SU-DHL-6 (cell line): Measurements from ENCODE around the gene GPR152.
A peak's percentile ranks its signal among the peaks of the same experiment; 100 is the strongest.

Experiments
- H2AFZ ChIP-seq: fragments of 200-600 bp; sonication (generic); 2 replicates; pipeline ENCODE4 v1.6.1; 2014; ENCODE audit warnings: low read depth, mild to moderate bottlenecking, moderate library complexity, mixed read lengths, antibody characterized with exemption, low read length; ENCODE audit not compliant: severe bottlenecking
- H3F3A ChIP-seq: fragments of 200-600 bp; shearing (Covaris generic); 2 replicates; pipeline ENCODE4 v1.6.0; 2016; ENCODE audit warnings: antibody characterized with exemption, mild to moderate bottlenecking; ENCODE audit not compliant: insufficient read depth
- H3K27ac ChIP-seq: fragments of 200-600 bp; sonication (generic); 2 replicates; pipeline ENCODE4 v1.5.1; 2016; ENCODE audit warnings: low read depth, mild to moderate bottlenecking, low read length, moderate library complexity, mixed read lengths
- H3K27me3 ChIP-seq: fragments of 200-600 bp; sonication (generic), shearing (Covaris generic); 2 replicates; pipeline ENCODE4 v1.6.0; 2014; ENCODE audit warnings: mild to moderate bottlenecking, low read length
- H3K36me3 ChIP-seq: fragments of 200-600 bp; sonication (generic); 2 replicates; pipeline ENCODE4 v1.6.1; 2014; ENCODE audit warnings: mild to moderate bottlenecking, low read length, mixed read lengths
- H3K4me2 ChIP-seq: fragments of 300-600, 200-600 bp; shearing (Covaris generic), sonication (generic); 2 replicates; pipeline ENCODE4 v1.6.0; 2014; ENCODE audit warnings: low read length, low read depth, mild to moderate bottlenecking; ENCODE audit not compliant: poor library complexity, severe bottlenecking
- H3K4me3 ChIP-seq: fragments of 200-600 bp; sonication (generic); 2 replicates; pipeline ENCODE4 v1.5.1; 2014; ENCODE audit warnings: antibody characterized with exemption, low read length, mild to moderate bottlenecking, mixed read lengths; ENCODE audit not compliant: insufficient read depth, poor library complexity, severe bottlenecking
- H3K79me2 ChIP-seq: fragments of 200-600 bp; sonication (generic); 2 replicates; pipeline ENCODE4 v1.6.1; 2014; ENCODE audit warnings: mild to moderate bottlenecking, low read length, moderate library complexity; ENCODE audit not compliant: insufficient read depth
- H3K9ac ChIP-seq: fragments of 200-600 bp; sonication (generic); 2 replicates; pipeline ENCODE4 v1.7.0; 2014; ENCODE audit warnings: mild to moderate bottlenecking, low read length
- H3K9me2 ChIP-seq: fragments of 200-600 bp; sonication (generic); replicated peaks from 2 replicates; pipeline ENCODE4 v1.6.1; 2014; ENCODE audit warnings: low read length; ENCODE audit not compliant: insufficient read depth
- H3K9me3 ChIP-seq: fragments of 200-600 bp; sonication (generic); 2 replicates; pipeline ENCODE4 v1.6.1; 2014; ENCODE audit warnings: low read length, mixed read lengths; ENCODE audit not compliant: insufficient read depth
- H4K20me1 ChIP-seq: fragments of 200-600 bp; sonication (generic); 2 replicates; pipeline ENCODE4 v1.6.1; 2014; ENCODE audit warnings: low read depth, mild to moderate bottlenecking, antibody characterized with exemption, low read length, moderate library complexity, mixed read lengths
- CTCF ChIP-seq: fragments of 200-600 bp; sonication (generic); IDR thresholded peaks from one replicate; pipeline ENCODE4 v1.5.1; 2017; ENCODE audit warnings: antibody characterized with exemption, mild to moderate bottlenecking, low read length, moderate library complexity; ENCODE audit not compliant: insufficient read depth, poor library complexity, severe bottlenecking
- EZH2phosphoT487 ChIP-seq: fragments of 200-600 bp; sonication (generic), shearing (Covaris generic); conservative IDR thresholded peaks from 2 replicates; pipeline ENCODE4 v1.6.1; 2018; ENCODE audit warnings: mild to moderate bottlenecking, antibody characterized with exemption, low read length, moderate library complexity, mixed read lengths

Gene GPR152

DNA sequence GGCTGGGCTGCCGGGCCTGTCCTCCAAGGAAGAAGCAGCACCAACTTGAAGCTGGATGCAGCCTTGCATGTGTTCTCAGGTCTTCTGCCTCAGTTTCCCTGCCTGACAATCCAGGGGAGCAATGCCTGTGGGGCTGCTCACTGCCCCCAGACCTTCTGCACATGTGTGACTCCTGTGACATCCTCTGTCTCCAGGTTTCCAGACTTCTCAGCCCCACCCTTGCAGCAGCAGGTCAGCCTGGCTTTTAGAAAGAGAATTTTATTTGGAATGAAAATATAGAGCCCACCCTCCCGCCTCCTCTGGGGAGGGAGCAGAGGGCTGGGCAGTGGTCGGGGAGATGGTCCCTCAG is 14.7 kb downstream of the GPR152 start:
- no peaks in the 10 kb centered on the region for H3K9me3 ChIP-seq
- H3K36me3 ChIP-seq: no peaks in the 10 kb centered on the region
- H3K79me2 ChIP-seq: peaks cover 24% of the 10 kb centered on the region; the same call in 1 of the 2 replicates
- H3K9me2 ChIP-seq: no peaks in the 10 kb centered on the region
- H3K27ac ChIP-seq: peak overlapping the region; percentile 100
- peak overlapping the region; percentile 99 for H3K4me2 ChIP-seq
- peak overlapping the region; percentile 100 for H3K9ac ChIP-seq
- no peak for TF ChIP-seq EZH2phosphoT487
- no peak for TF ChIP-seq CTCF
- no peaks in the 10 kb centered on the region for H3K27me3 ChIP-seq
- peak overlapping the region; percentile 96 for H3K4me3 ChIP-seq
- H4K20me1 ChIP-seq: no peaks in the 10 kb centered on the region
- H3F3A ChIP-seq: peaks cover 88% of the 10 kb centered on the region
- no peak overlapping the region for H2AFZ ChIP-seq

DNA sequence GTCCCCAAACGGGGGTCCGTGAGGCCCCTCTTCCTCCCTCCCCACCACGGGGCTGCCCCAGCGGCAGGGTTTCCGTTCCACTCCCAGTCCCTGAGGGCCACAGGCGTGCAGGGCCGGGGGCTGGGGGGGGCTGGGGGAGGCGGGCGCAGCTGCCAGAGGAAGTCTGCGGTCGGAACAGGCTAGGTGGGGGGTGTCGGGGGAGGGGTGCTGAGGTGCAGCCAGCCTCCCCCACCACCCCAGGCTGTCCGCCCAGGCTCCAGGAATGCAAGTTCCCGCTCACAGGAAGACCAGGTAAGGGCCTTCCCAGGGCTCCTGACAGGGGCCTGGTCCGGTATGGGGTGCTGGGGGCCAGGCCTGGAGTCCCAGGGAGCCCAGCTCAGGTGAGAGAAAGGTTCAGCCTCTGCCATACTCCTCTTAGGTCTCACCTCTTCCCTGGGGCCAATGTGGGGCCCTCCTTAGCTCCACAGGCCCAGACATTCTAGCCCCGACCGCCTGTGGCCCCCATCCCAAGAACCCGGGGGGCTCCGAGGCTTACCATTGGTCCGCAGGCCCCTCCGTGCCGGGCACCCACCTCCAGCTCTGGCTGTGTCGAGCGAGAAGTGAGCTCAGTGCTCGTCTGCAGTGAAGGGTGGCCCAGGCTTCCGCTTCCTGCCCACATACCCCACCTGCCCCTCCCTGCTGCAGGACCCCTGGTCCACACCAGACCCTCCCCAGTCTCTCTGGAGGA is 15.3 kb downstream of the GPR152 start, which contains the start of gene PTPRCAP:
PTPRCAP (minus strand) TSS at position 601 of the 727 bp plus-strand sequence; CDS start at position 538, 63 bp downstream.
- peaks cover 24% of the 10 kb centered on the region; the same call in 1 of the 2 replicates for H3K79me2 ChIP-seq
- H3F3A ChIP-seq: peaks cover 82% of the 10 kb centered on the region
- no peaks in the 10 kb centered on the region for H4K20me1 ChIP-seq
- H3K27ac ChIP-seq: peak within 1 kb of the TSS; percentile 100
- H3K9ac ChIP-seq: peak within 1 kb of the TSS; percentile 100
- peak within 1 kb of the TSS; percentile 99 for H3K4me2 ChIP-seq
- no peaks in the 10 kb centered on the region for H3K9me3 ChIP-seq
- TF ChIP-seq CTCF (no peak), EZH2phosphoT487 (no peak)
- H3K9me2 ChIP-seq: no peaks in the 10 kb centered on the region
- no peak within 1 kb of the TSS for H2AFZ ChIP-seq
- H3K27me3 ChIP-seq: no peaks in the 10 kb centered on the region
- peak within 1 kb of the TSS; percentile 96 for H3K4me3 ChIP-seq
- H3K36me3 ChIP-seq: no peaks in the 10 kb centered on the region

GRCh38 chr11:67436459-67437081 is 16.0 kb downstream of the GPR152 start:
- Histone ChIP-seq H3F3A (peaks cover 76% of the 10 kb centered on the region), H3K79me2 (peaks cover 24% of the 10 kb centered on the region; the same call in 1 of the 2 replicates), H3K4me2 (peak overlapping the region; percentile 99), H3K9me2 (no peaks in the 10 kb centered on the region), H3K9me3 (no peaks in the 10 kb centered on the region), H3K27me3 (no peaks in the 10 kb centered on the region), H3K36me3 (no peaks in the 10 kb centered on the region), H3K9ac (peak overlapping the region; percentile 100), H4K20me1 (no peaks in the 10 kb centered on the region), H3K27ac (peak overlapping the region; percentile 100), H2AFZ (no peak overlapping the region), H3K4me3 (peak overlapping the region; percentile 96)
- TF ChIP-seq EZH2phosphoT487: no peak
- TF ChIP-seq CTCF: no peak
